HepG2 (cell line): ENCODE results near the gene TAF8.

ENCODE experiments used
- NFYB ChIP-seq: sonication (generic); formaldehyde crosslinking; IDR thresholded peaks from 2 replicates; pipeline ENCODE4 v1.4.0; 2020; ENCODE audit warnings: missing genetic modification reagents
- POLR2AphosphoS5 ChIP-seq: IDR thresholded peaks from 2 replicates; pipeline ENCODE4 v1.6.1; 2012; ENCODE audit warnings: low read depth, low read length
- TCF7 ChIP-seq: sonication (generic); IDR thresholded peaks from 2 replicates; pipeline ENCODE4 v1.6.1; 2016; ENCODE audit warnings: antibody characterized with exemption, low read depth
- YEATS2 ChIP-seq: sonication (generic); formaldehyde crosslinking; IDR thresholded peaks from 2 replicates; pipeline ENCODE4 v1.4.0; 2020; ENCODE audit warnings: missing genetic modification reagents, borderline replicate concordance
- ZNF124 ChIP-seq: sonication (generic); formaldehyde crosslinking; IDR thresholded peaks from 2 replicates; pipeline ENCODE4 v1.4.0; 2020; ENCODE audit warnings: missing genetic modification reagents
- TF ChIP-seq, protein P1 (sequence below): fragments of 450-650 bp; IDR thresholded peaks from 2 replicates; pipeline ENCODE4 v1.6.1; 2016

DNA sequence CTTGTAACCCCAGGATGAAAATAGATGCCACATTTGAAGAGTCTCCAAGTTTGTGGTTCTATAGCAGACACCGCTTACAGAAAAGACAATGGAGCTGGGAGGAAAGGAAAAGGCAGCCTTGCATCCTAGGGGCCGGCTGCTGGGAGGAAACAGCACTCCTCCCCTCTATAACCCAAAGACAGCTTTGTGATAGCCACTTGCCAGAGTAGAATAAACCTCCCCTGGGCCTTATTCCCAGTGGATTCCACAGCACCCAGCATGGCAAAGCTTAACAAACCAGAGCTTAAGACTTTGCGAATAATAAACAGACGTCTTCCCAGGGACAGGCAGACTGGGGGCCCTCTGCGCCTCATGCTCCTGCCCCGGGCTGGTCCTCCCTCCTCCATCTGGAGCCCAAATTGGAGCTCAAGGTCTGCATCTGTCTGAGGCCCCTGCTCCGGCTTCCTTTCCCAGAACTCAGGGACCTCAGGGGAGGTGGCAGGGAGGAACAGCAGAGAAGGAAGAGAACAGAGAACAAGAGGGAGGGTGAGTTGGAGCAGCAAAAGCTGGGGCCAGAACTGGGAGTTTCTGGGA, 8.8 kb upstream of the TAF8 start:
- TF ChIP-seq TCF7 (no peak), NFYB (CRISPR knock-in tag) (no peak), ZNF124 (no peak), YEATS2 (no peak), POLR2AphosphoS5 (no peak)
- TF ChIP-seq, protein P1, sequence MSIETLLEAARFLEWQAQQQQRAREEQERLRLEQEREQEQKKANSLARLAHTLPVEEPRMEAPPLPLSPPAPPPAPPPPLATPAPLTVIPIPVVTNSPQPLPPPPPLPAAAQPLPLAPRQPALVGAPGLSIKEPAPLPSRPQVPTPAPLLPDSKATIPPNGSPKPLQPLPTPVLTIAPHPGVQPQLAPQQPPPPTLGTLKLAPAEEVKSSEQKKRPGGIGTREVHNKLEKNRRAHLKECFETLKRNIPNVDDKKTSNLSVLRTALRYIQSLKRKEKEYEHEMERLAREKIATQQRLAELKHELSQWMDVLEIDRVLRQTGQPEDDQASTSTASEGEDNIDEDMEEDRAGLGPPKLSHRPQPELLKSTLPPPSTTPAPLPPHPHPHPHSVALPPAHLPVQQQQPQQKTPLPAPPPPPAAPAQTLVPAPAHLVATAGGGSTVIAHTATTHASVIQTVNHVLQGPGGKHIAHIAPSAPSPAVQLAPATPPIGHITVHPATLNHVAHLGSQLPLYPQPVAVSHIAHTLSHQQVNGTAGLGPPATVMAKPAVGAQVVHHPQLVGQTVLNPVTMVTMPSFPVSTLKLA: no peak
